GM23338 (cell line): ENCODE data around the gene ITGA3.

Experiments used
- CREB1 ChIP-seq: fragments of 250-450 bp; sonication (Bioruptor Pico); IDR thresholded peaks from 2 replicates; pipeline ENCODE4 v1.5.0; 2020; ENCODE audit warnings: low read depth, mild to moderate bottlenecking, moderate library complexity
- CTCF ChIP-seq, 2 experiments: fragments of 200-600 bp in 1 of 2; sonication (generic) in 1 of 2; conservative IDR thresholded peaks; 2 replicates each; pipeline versions ENCODE4 v1.5.1 to v1.6.1; 2016 to 2017; ENCODE audit warnings: antibody characterized with exemption in 2 of 2, low read depth in 2 of 2, mild to moderate bottlenecking in 2 of 2, moderate library complexity in 1 of 2
- EZH2 ChIP-seq: fragments of 200-600 bp; sonication (generic); IDR thresholded peaks from one replicate; pipeline ENCODE4 v1.8.0; 2017; ENCODE audit warnings: antibody characterized with exemption, mild to moderate bottlenecking, low read depth; ENCODE audit not compliant: unreplicated experiment
- EZH2phosphoT487 ChIP-seq: fragments of 200-600 bp; sonication (generic); IDR thresholded peaks from one replicate; pipeline ENCODE4 v1.8.1; 2018; ENCODE audit warnings: antibody characterized with exemption; ENCODE audit not compliant: unreplicated experiment
- JUNB ChIP-seq: IDR thresholded peaks from one replicate; pipeline ENCODE4 v1.6.1; 2016; ENCODE audit warnings: antibody characterized with exemption; ENCODE audit not compliant: unreplicated experiment
- NANOG ChIP-seq: IDR thresholded peaks from 2 replicates; pipeline ENCODE4 v1.6.1; 2016; ENCODE audit warnings: antibody characterized with exemption, borderline replicate concordance
- POLR2AphosphoS5 ChIP-seq: IDR thresholded peaks from 2 replicates; pipeline ENCODE4 v1.6.1; 2016; ENCODE audit warnings: antibody characterized with exemption, low read depth
- REST ChIP-seq: IDR thresholded peaks from one replicate; pipeline ENCODE4 v1.6.1; 2018; ENCODE audit warnings: antibody characterized with exemption; ENCODE audit not compliant: unreplicated experiment
- STAT1 ChIP-seq: IDR thresholded peaks from one replicate; pipeline ENCODE4 v1.6.1; 2016; ENCODE audit warnings: antibody characterized with exemption; ENCODE audit not compliant: unreplicated experiment
- ZNF114 ChIP-seq: fragments of 250-450 bp; sonication (Bioruptor Pico); IDR thresholded peaks from 2 replicates; pipeline ENCODE4 v1.5.0; 2020; ENCODE audit warnings: mild to moderate bottlenecking, moderate library complexity
- ZNF331 ChIP-seq: fragments of 250-450 bp; sonication (Bioruptor Pico); IDR thresholded peaks from 2 replicates; pipeline ENCODE4 v1.5.0; 2020; ENCODE audit warnings: low read depth, mild to moderate bottlenecking, moderate library complexity
- ZNF462 ChIP-seq: fragments of 250-450 bp; sonication (Bioruptor Pico); IDR thresholded peaks from 2 replicates; pipeline ENCODE4 v1.5.0; 2020; ENCODE audit warnings: mild to moderate bottlenecking, moderate library complexity

- TF ChIP-seq CTCF (conservative IDR thresholded peaks at IDR 0.05; ENCODE audit: low read depth in 2 of 2) = no peak
- no peak for TF ChIP-seq EZH2phosphoT487
- no peak for TF ChIP-seq POLR2AphosphoS5
- no peak for TF ChIP-seq JUNB
- TF ChIP-seq EZH2 = no peak
- no peak for TF ChIP-seq REST
- TF ChIP-seq ZNF462 (CRISPR knock-in tag) = no peak
- no peak for TF ChIP-seq ZNF331
- no peak for TF ChIP-seq STAT1
- TF ChIP-seq NANOG = no peak
- TF ChIP-seq CREB1 (CRISPR knock-in tag) = no peak
- TF ChIP-seq ZNF114 = no peak
These were observed 44.6 kb downstream of the ITGA3 start for GRCh38 chr17:50100480-50100883.
